ENCODE measurements around the gene ANKRD16. TPM values are rescaled to one million over a fixed set of nuclear protein-coding genes. Genes with fewer than 3 reads are reported as not detected.

ANKRD16 gene
- total RNA-seq, 1 experiment from 2014 or later, result 6.9 TPM

DNA sequence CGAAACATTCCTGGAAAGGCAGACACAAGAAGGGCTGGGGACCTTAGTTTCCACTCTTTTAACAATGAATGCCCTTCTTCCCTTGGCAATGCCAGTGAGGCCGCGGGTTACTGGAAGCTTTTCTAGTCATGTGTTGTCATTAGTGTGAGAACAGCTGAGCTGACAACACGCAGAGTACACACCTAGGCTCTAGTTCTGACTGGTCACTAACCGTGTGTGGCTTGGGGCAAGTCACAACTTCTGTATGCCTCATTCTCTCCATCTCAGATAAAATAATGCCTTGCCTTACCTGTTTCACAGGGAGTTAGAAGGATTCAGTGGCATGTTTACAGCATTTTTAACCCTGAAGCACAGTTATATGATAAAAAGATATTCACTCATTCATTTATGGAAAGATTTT, 32.1 kb upstream of the ANKRD16 start:
- peaks cover 6% of the 10 kb centered on the region for H3K36me3 ChIP-seq (ENCODE audit: control insufficient read depth, insufficient read depth, low read length)
- ATAC-seq (no peak), DNase-seq (ENCODE audit: low read depth, low spot score) (no peak)
- no TSS peak for BruUV-seq (replicated peaks)
- ChIA-PET POLR2A (no interaction called here), CTCF (no interaction called here)
- no peaks in the 10 kb centered on the region for H3K9me3 ChIP-seq (ENCODE audit: control insufficient read depth, insufficient read depth, low read depth, low read length)
- H3K4me3 ChIP-seq (ENCODE audit: low read depth in 2 of 2, low read length in 2 of 2), result no peak overlapping the region
- no peak overlapping the region for H3K27ac ChIP-seq (ENCODE audit: low read length)
- intact Hi-C loops (cut with micrococcal nuclease; ENCODE audit: unreplicated experiment) (no loop called here), in situ Hi-C loops (cut with HindIII; ENCODE audit: low pct_unique_long_range_greater_than_20kb, low sequenced_read_pairs) (no loop called here)
- TF ChIP-seq CTCF (IDR thresholded peaks at IDR 0.05) (no peak), POLR2AphosphoS5 (IDR thresholded peaks at IDR 0.05; ENCODE audit: low read depth, low read length) (no peak), SIN3A (IDR thresholded peaks at IDR 0.05; ENCODE audit: borderline replicate concordance, insufficient read depth, low read depth, low read length) (no peak), TCF7L2 (IDR thresholded peaks at IDR 0.05; ENCODE audit: low read depth, low read length) (no peak)
- TF ChIP-seq, protein P1, sequence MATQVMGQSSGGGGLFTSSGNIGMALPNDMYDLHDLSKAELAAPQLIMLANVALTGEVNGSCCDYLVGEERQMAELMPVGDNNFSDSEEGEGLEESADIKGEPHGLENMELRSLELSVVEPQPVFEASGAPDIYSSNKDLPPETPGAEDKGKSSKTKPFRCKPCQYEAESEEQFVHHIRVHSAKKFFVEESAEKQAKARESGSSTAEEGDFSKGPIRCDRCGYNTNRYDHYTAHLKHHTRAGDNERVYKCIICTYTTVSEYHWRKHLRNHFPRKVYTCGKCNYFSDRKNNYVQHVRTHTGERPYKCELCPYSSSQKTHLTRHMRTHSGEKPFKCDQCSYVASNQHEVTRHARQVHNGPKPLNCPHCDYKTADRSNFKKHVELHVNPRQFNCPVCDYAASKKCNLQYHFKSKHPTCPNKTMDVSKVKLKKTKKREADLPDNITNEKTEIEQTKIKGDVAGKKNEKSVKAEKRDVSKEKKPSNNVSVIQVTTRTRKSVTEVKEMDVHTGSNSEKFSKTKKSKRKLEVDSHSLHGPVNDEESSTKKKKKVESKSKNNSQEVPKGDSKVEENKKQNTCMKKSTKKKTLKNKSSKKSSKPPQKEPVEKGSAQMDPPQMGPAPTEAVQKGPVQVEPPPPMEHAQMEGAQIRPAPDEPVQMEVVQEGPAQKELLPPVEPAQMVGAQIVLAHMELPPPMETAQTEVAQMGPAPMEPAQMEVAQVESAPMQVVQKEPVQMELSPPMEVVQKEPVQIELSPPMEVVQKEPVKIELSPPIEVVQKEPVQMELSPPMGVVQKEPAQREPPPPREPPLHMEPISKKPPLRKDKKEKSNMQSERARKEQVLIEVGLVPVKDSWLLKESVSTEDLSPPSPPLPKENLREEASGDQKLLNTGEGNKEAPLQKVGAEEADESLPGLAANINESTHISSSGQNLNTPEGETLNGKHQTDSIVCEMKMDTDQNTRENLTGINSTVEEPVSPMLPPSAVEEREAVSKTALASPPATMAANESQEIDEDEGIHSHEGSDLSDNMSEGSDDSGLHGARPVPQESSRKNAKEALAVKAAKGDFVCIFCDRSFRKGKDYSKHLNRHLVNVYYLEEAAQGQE (IDR thresholded peaks at IDR 0.05; ENCODE audit: insufficient read depth in 1 of 2, low read depth in 2 of 2, low read length in 1 of 2), result no peak
- no peaks in the 10 kb centered on the region for H3K4me1 ChIP-seq (ENCODE audit: control insufficient read depth, insufficient read depth, low read length)
- H3K27me3 ChIP-seq (ENCODE audit: control insufficient read depth, insufficient read depth, low read length), result no peaks in the 10 kb centered on the region

GRCh38 chr10:5919568-5919967, 29.9 kb upstream of the ANKRD16 start:
- CTCF ChIA-PET, result no interaction called here
- H3K9me3 ChIP-seq (ENCODE audit: control insufficient read depth, insufficient read depth, low read depth, low read length), result no peaks in the 10 kb centered on the region
- no peak overlapping the region for H3K27ac ChIP-seq (ENCODE audit: low read length)
- BruUV-seq (replicated peaks), result no TSS peak
- H3K36me3 ChIP-seq (ENCODE audit: control insufficient read depth, insufficient read depth, low read length), result peaks cover 6% of the 10 kb centered on the region
- intact Hi-C loops (cut with micrococcal nuclease; ENCODE audit: unreplicated experiment) (no loop called here), in situ Hi-C loops (cut with HindIII; ENCODE audit: low pct_unique_long_range_greater_than_20kb, low sequenced_read_pairs) (no loop called here)
- POLR2A ChIA-PET, result no interaction called here
- H3K4me1 ChIP-seq (ENCODE audit: control insufficient read depth, insufficient read depth, low read length), result no peaks in the 10 kb centered on the region
- no peak for DNase-seq (ENCODE audit: low read depth, low spot score)
- no peak for ATAC-seq
- TF ChIP-seq SIN3A (IDR thresholded peaks at IDR 0.05; ENCODE audit: borderline replicate concordance, insufficient read depth, low read depth, low read length) (no peak), POLR2AphosphoS5 (IDR thresholded peaks at IDR 0.05; ENCODE audit: low read depth, low read length) (no peak), CTCF (IDR thresholded peaks at IDR 0.05) (no peak), TCF7L2 (IDR thresholded peaks at IDR 0.05; ENCODE audit: low read depth, low read length) (no peak)
- TF ChIP-seq, protein P1 (IDR thresholded peaks at IDR 0.05; ENCODE audit: insufficient read depth in 1 of 2, low read depth in 2 of 2, low read length in 1 of 2), result no peak
- no peak overlapping the region for H3K4me3 ChIP-seq (ENCODE audit: low read depth in 2 of 2, low read length in 2 of 2)
- H3K27me3 ChIP-seq (ENCODE audit: control insufficient read depth, insufficient read depth, low read length), result no peaks in the 10 kb centered on the region

All from Panc1 (cell line).